Nephron (organoid): ENCODE data around the gene TMCO4.

Experiments
- H3K27ac Mint-ChIP-seq, 3 experiments: 2 replicates each; pipeline ENCODE4 v1.8.0; 2020; ENCODE audit warnings: mixed read lengths in 3 of 3, mild to moderate bottlenecking in 2 of 3, moderate library complexity in 1 of 3
- H3K27me3 Mint-ChIP-seq: 2 replicates; pipeline ENCODE4 v1.8.0; 2021; ENCODE audit warnings: low read depth, mild to moderate bottlenecking, moderate library complexity, mixed read lengths
- H3K36me3 Mint-ChIP-seq: 2 replicates; pipeline ENCODE4 v1.8.0; 2020; ENCODE audit warnings: low read depth, mixed read lengths
- H3K4me1 Mint-ChIP-seq: 2 replicates; pipeline ENCODE4 v1.8.0; 2020; ENCODE audit warnings: mixed read lengths
- H3K4me3 Mint-ChIP-seq, 3 experiments: 2 replicates each; pipeline ENCODE4 v1.8.0; 2020; ENCODE audit warnings: mild to moderate bottlenecking in 3 of 3, mixed read lengths in 3 of 3, moderate library complexity in 2 of 3
- H3K9me3 Mint-ChIP-seq: 2 replicates; pipeline ENCODE4 v1.8.0; 2020; ENCODE audit warnings: mixed read lengths
- CTCF ChIP-seq, 3 experiments: fragments of 200-600 bp; sonication (generic); IDR thresholded peaks; one replicate each; pipeline ENCODE4 v1.5.0; 2021; ENCODE audit warnings: antibody characterized with exemption in 3 of 3; ENCODE audit not compliant: unreplicated experiment in 3 of 3

Gene TMCO4

GRCh38 chr1:19754482-19754881 lies 45.2 kb downstream of the TMCO4 start:
- Mint-ChIP-seq H3K27ac (peak overlapping the region; percentile 60 to 80 (median 64)), H3K36me3 (peaks cover 4% of the 10 kb centered on the region), H3K27me3 (peaks cover 19% of the 10 kb centered on the region), H3K9me3 (peaks cover 10% of the 10 kb centered on the region), H3K4me3 (no peak overlapping the region), H3K4me1 (peaks cover 12% of the 10 kb centered on the region)
- TF ChIP-seq CTCF (IDR thresholded peaks at IDR 0.05; ENCODE audit: unreplicated experiment in 3 of 3) = no peak

DNA sequence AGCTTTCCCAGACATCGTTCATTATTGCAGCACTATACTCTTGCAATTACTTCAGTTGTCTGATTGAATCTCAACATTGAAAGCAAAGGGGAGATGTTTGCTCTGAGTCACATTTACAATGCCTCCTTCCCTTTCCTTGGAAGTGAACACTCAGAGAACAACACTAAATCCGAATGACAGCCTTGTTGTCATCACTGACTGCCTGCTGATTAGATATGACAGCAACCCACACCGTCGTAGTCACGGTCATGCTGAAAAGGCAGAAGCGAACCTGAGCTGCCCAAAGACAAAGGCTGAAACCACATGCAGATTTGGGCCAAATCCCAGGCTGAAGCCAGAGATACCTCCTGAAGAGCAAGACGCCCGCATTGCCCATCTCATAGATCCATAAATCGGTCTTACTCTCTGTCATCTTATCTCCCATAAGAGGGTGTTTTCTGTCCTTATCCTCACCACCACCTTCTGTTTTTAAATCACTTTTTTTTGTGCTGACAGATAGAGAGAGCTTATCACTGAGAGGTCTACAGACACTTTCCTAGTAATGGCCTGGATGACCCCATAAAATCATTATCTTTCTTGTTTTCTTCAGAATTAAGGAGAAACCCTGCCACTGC lies 47.5 kb downstream of the TMCO4 start:
- peaks cover 4% of the 10 kb centered on the region for H3K36me3 Mint-ChIP-seq
- peak overlapping the region in 1 of 3 experiments; percentile 51 for H3K27ac Mint-ChIP-seq
- peaks cover 4% of the 10 kb centered on the region for H3K9me3 Mint-ChIP-seq
- no peak for TF ChIP-seq CTCF (IDR thresholded peaks at IDR 0.05; ENCODE audit: unreplicated experiment in 3 of 3)
- no peak overlapping the region for H3K4me3 Mint-ChIP-seq
- H3K4me1 Mint-ChIP-seq = no peaks in the 10 kb centered on the region
- H3K27me3 Mint-ChIP-seq = peaks cover 12% of the 10 kb centered on the region

- no peak overlapping the region for H3K4me3 Mint-ChIP-seq
- TF ChIP-seq CTCF (IDR thresholded peaks at IDR 0.05; ENCODE audit: unreplicated experiment in 3 of 3) = no peak
- no peak overlapping the region for H3K27ac Mint-ChIP-seq
- peaks cover 3% of the 10 kb centered on the region for H3K27me3 Mint-ChIP-seq
- no peaks in the 10 kb centered on the region for H3K9me3 Mint-ChIP-seq
- H3K36me3 Mint-ChIP-seq = peaks cover 4% of the 10 kb centered on the region
- H3K4me1 Mint-ChIP-seq = no peaks in the 10 kb centered on the region
These were observed 48.8 kb downstream of the TMCO4 start for GRCh38 chr1:19750882-19751276.

DNA sequence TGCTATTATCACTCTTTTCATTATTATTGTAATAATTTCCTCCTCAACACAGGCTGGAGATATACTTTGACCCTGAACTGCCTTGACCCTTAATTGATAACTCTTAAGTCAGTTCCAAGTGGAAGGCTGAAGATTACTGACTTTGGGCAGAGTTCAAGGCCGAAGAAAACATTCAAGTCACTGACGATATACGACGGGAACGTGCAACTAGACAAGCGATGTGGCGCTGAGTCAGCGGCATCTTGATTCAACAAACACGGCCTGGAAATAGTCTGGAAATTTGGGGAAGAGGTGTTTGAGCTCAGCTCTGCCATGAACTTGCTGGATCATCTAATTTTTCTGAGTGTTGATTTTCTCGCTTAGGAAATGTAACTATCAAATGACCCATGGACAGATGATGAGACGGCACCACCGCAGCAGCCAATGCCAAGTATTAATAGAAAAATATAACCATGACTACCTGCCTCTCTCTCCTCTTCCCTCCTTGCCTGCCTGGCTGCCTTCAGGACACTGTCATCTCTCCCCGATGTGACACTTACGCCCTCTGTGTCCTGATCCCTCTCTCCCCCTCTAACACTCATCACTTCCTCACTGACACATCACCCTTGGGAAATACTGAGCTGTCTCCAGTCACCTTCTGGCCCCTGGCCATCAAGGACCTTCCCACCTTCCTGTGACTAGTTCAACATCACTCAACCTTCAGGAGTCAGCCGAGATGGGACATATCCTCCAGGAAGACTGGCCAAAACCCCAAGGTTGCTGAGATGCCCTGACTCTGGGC lies 49.4 kb downstream of the TMCO4 start:
- H3K27ac Mint-ChIP-seq = no peak overlapping the region
- H3K4me3 Mint-ChIP-seq = no peak overlapping the region
- peaks cover 4% of the 10 kb centered on the region for H3K36me3 Mint-ChIP-seq
- H3K9me3 Mint-ChIP-seq = no peaks in the 10 kb centered on the region
- H3K4me1 Mint-ChIP-seq = no peaks in the 10 kb centered on the region
- no peak for TF ChIP-seq CTCF (IDR thresholded peaks at IDR 0.05; ENCODE audit: unreplicated experiment in 3 of 3)
- peaks cover 3% of the 10 kb centered on the region for H3K27me3 Mint-ChIP-seq

DNA sequence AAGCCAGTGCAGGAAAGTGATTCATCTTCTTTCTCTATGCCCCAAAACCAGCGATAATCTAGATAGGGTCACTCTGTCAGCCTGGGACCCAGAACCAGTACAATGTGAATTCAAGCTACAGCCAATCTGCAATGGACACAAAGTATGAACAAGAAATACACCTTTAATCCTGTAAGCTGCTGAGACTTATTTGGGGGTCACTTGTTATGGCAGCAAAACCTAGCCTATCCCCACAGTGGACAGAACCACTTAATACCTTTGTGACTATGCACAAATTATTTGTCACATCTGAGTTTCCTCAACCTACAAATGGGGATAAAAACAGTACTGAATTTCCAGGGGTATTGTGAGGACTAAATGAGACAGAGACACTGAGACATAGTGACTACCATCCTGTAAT lies 50.0 kb downstream of the TMCO4 start:
- TF ChIP-seq CTCF (IDR thresholded peaks at IDR 0.05; ENCODE audit: unreplicated experiment in 3 of 3) = no peak
- H3K4me3 Mint-ChIP-seq = no peak overlapping the region
- H3K27ac Mint-ChIP-seq = no peak overlapping the region
- H3K9me3 Mint-ChIP-seq = no peaks in the 10 kb centered on the region
- H3K27me3 Mint-ChIP-seq = peaks cover 3% of the 10 kb centered on the region
- peaks cover 4% of the 10 kb centered on the region for H3K36me3 Mint-ChIP-seq
- no peaks in the 10 kb centered on the region for H3K4me1 Mint-ChIP-seq

- H3K27ac Mint-ChIP-seq = no peak overlapping the region
- H3K36me3 Mint-ChIP-seq = peaks cover 4% of the 10 kb centered on the region
- H3K27me3 Mint-ChIP-seq = peaks cover 3% of the 10 kb centered on the region
- no peak for TF ChIP-seq CTCF (IDR thresholded peaks at IDR 0.05; ENCODE audit: unreplicated experiment in 3 of 3)
- no peaks in the 10 kb centered on the region for H3K4me1 Mint-ChIP-seq
- no peak overlapping the region for H3K4me3 Mint-ChIP-seq
- H3K9me3 Mint-ChIP-seq = no peaks in the 10 kb centered on the region
These were observed 52.0 kb downstream of the TMCO4 start for GRCh38 chr1:19747761-19748160.
